SK-N-SH (cell line): ENCODE results near the gene TNFRSF17. TPM values are rescaled to one million over a fixed set of nuclear protein-coding genes. Genes with fewer than 3 reads are reported as not detected.
A peak's percentile ranks its signal among the peaks of the same experiment; 100 is the strongest.

Source experiments
- CTCF ChIA-PET: fragments of 300-600, 350-600 bp; formaldehyde crosslinking; extraction: SDS; loops from one replicate; lab custom pipeline; 2021; lab: Yijun Ruan, JAX
- POLR2A ChIA-PET: fragments of 350-600 bp; sonication (Branson Sonifier 250); formaldehyde crosslinking; extraction: SDS; loops from one replicate; lab custom pipeline; 2020; ENCODE audit warnings: antibody characterized with exemption, inconsistent platforms; lab: Yijun Ruan, JAX
- DNase-seq: peaks from one replicate; pipeline ENCODE4 v3.0.0; 2012
- H2AFZ ChIP-seq: fragments of 200-600 bp; sonication (generic); 2 replicates; pipeline ENCODE4 v1.8.1; 2016; ENCODE audit warnings: antibody characterized with exemption, mild to moderate bottlenecking, low read depth
- H3F3A ChIP-seq: fragments of 200-600 bp; sonication (generic); replicated peaks from 2 replicates; pipeline ENCODE3; 2016; ENCODE audit warnings: antibody characterized with exemption, mild to moderate bottlenecking; ENCODE audit not compliant: insufficient read depth
- H3K27ac ChIP-seq, 2 experiments: fragments of 200-500 bp in 1 of 2; fragments of 200-600 bp in 1 of 2; sonication (Bioruptor generic) in 1 of 2; sonication (generic), shearing (Covaris generic) in 1 of 2; 2 replicates each; pipeline versions ENCODE4 v1.5.1 to v1.6.1; 2014 to 2016; ENCODE audit warnings: low read depth in 2 of 2, inconsistent platforms in 1 of 2, low read length in 1 of 2, mild to moderate bottlenecking in 1 of 2, mixed read lengths in 1 of 2
- H3K27me3 ChIP-seq: fragments of 200-600 bp; sonication (generic), shearing (Covaris generic); 2 replicates; pipeline ENCODE4 v1.6.1; 2016; ENCODE audit warnings: mixed run types; ENCODE audit not compliant: insufficient read depth
- H3K36me3 ChIP-seq, 2 experiments: fragments of 200-500 bp in 1 of 2; fragments of 200-600 bp in 1 of 2; sonication (Bioruptor generic) in 1 of 2; sonication (generic) in 1 of 2; replicated peaks in 1 of 2; 2 replicates each; pipeline versions ENCODE3 to v1.5.1; 2014 to 2016; ENCODE audit warnings: low read length in 1 of 2, mild to moderate bottlenecking in 1 of 2; ENCODE audit not compliant: insufficient read depth in 2 of 2, control insufficient read depth in 1 of 2
- H3K4me1 ChIP-seq, 2 experiments: fragments of 200-500 bp in 1 of 2; fragments of 200-600 bp in 1 of 2; sonication (Bioruptor generic) in 1 of 2; sonication (generic), shearing (Covaris generic) in 1 of 2; 2 replicates each; pipeline versions ENCODE4 v1.5.1 to v1.6.1; 2014 to 2016; ENCODE audit warnings: low read depth in 1 of 2, low read length in 1 of 2, mixed run types in 1 of 2; ENCODE audit not compliant: insufficient read depth in 2 of 2, control insufficient read depth in 1 of 2
- H3K4me2 ChIP-seq: fragments of 200-600 bp; sonication (generic), shearing (Covaris generic); 2 replicates; pipeline ENCODE4 v1.6.1; 2017; ENCODE audit warnings: mixed run types
- H3K4me3 ChIP-seq, 2 experiments: fragments of 200-500 bp in 1 of 2; fragments of 200-600 bp in 1 of 2; sonication (Bioruptor generic) in 1 of 2; sonication (generic), shearing (Covaris generic) in 1 of 2; 2 replicates each; pipeline versions ENCODE4 v1.5.1 to v1.8.1; 2014 to 2016; ENCODE audit warnings: low read depth in 2 of 2, inconsistent platforms in 1 of 2, low read length in 1 of 2, mild to moderate bottlenecking in 1 of 2, mixed read lengths in 1 of 2, moderate library complexity in 1 of 2
- H3K79me2 ChIP-seq: fragments of 200-600 bp; sonication (generic); 2 replicates; pipeline ENCODE4 v1.8.1; 2017; ENCODE audit warnings: mild to moderate bottlenecking; ENCODE audit not compliant: insufficient read depth
- H3K9ac ChIP-seq: fragments of 200-600 bp; sonication (generic); 2 replicates; pipeline ENCODE4 v1.6.1; 2017; ENCODE audit warnings: mixed run types
- H3K9me2 ChIP-seq: fragments of 200-600 bp; sonication (generic); 2 replicates; pipeline ENCODE4 v1.6.1; 2017; ENCODE audit warnings: mixed run types
- H3K9me3 ChIP-seq: fragments of 200-600 bp; sonication (generic); 2 replicates; pipeline ENCODE4 v1.6.1; 2017; ENCODE audit warnings: mixed run types, mild to moderate bottlenecking, moderate library complexity
- H4K20me1 ChIP-seq: fragments of 200-600 bp; sonication (generic); 2 replicates; pipeline ENCODE4 v1.6.1; 2017; ENCODE audit warnings: mild to moderate bottlenecking, mixed run types; ENCODE audit not compliant: insufficient read depth
- CHD2 ChIP-seq: fragments of 150-350 bp; IDR thresholded peaks from 2 replicates; pipeline ENCODE4 v1.6.1; 2018; ENCODE audit warnings: low read length; ENCODE audit not compliant: partially characterized antibody
- MXI1 ChIP-seq: IDR thresholded peaks from 2 replicates; pipeline ENCODE4 v1.6.1; 2012; ENCODE audit warnings: mild to moderate bottlenecking, low read depth, low read length, improper control_type of control experiment
- NRF1 ChIP-seq: IDR thresholded peaks from 2 replicates; pipeline ENCODE4 v1.6.1; 2012; ENCODE audit warnings: low read depth, mild to moderate bottlenecking, low read length
- RFX5 ChIP-seq: IDR thresholded peaks from 2 replicates; pipeline ENCODE4 v1.6.1; 2012; ENCODE audit warnings: mild to moderate bottlenecking, improper control_type of control experiment, low read length
- TAF1 ChIP-seq: IDR thresholded peaks from 2 replicates; pipeline ENCODE4 v1.6.1; 2012; ENCODE audit warnings: low read depth, mild to moderate bottlenecking, low read length, moderate library complexity, borderline replicate concordance
- TCF12 ChIP-seq: IDR thresholded peaks from 2 replicates; pipeline ENCODE4 v1.4.0; 2012
- WGBS: methylation state at CpG from one replicate; pipeline ENCODE4 v1.1.6; 2017; ENCODE audit warnings: low lambda C conversion rate; 5-methylcytosine and 5-hydroxymethylcytosine counted together
- polyA plus RNA-seq, 3 experiments: library from polyadenylated mRNA; depleted of rRNA; stranded (reverse); fragments of >200 nt; gene quantifications; 2 replicates each; pipeline ENCODE4 v1.2.3, GENCODE V29; 2012
- TF ChIP-seq, protein P1 (sequence below): IDR thresholded peaks from 2 replicates; pipeline ENCODE4 v1.4.0; 2012; ENCODE audit warnings: low read depth, borderline replicate concordance
- TF ChIP-seq, protein P2 (sequence below): IDR thresholded peaks from 2 replicates; pipeline ENCODE4; 2012
- TF ChIP-seq, protein P3 (sequence below): fragments of 150-350 bp; IDR thresholded peaks from 2 replicates; pipeline ENCODE4 v1.6.1; 2016; ENCODE audit warnings: mild to moderate bottlenecking, low read depth, low read length
- TF ChIP-seq, protein P4 (sequence below): IDR thresholded peaks from 2 replicates; pipeline ENCODE4 v1.4.0; 2012; ENCODE audit warnings: low read depth, borderline replicate concordance

TNFRSF17 gene
- polyA plus RNA-seq, 1 of the 3 experiments (the other 2 are of a cell fraction) = not detected

DNA sequence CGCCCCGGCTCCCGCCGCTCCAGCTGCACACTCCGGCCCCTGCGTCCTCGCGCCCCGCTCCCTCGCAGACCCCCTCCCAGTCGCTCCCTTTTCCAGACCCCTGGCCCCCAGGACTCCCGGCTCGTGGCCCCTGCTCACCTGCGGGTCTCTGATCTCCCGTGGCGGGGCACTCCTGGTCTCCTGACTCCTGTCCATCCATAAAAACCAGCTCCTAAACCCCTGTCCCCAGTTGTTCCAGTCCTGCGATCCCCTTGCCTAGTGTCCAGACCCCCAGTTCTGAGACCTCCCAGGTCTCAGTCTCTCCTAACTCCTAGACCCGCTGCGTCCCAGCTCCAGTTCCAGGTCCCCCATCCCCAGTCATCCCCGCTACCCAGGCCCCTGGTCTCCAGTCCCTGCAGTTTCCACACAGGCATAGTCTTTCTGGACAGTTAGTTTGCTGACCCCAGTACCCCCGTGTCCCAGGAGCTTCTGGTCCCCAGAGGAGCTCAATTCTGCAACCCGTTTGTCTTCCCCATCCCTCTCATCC lies 11.9 kb downstream of the TNFRSF17 start:
- POLR2A ChIA-PET = interaction anchor here (0.6 to 1.3 kb wide), 10 partner anchors 9 to 120 kb away, joined by 3 to 8 read pairs (median 4); partner anchors contain the start of gene GSPT1
- H3K27me3 ChIP-seq = no peaks in the 10 kb centered on the region
- peak overlapping the region; percentile 91 for H2AFZ ChIP-seq
- TF ChIP-seq RFX5 (no peak), TAF1 (no peak), MXI1 (no peak), CHD2 (no peak), TCF12 (no peak), NRF1 (no peak)
- TF ChIP-seq, protein P1, sequence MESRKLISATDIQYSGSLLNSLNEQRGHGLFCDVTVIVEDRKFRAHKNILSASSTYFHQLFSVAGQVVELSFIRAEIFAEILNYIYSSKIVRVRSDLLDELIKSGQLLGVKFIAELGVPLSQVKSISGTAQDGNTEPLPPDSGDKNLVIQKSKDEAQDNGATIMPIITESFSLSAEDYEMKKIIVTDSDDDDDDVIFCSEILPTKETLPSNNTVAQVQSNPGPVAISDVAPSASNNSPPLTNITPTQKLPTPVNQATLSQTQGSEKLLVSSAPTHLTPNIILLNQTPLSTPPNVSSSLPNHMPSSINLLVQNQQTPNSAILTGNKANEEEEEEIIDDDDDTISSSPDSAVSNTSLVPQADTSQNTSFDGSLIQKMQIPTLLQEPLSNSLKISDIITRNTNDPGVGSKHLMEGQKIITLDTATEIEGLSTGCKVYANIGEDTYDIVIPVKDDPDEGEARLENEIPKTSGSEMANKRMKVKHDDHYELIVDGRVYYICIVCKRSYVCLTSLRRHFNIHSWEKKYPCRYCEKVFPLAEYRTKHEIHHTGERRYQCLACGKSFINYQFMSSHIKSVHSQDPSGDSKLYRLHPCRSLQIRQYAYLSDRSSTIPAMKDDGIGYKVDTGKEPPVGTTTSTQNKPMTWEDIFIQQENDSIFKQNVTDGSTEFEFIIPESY = no peak
- TF ChIP-seq, protein P2, sequence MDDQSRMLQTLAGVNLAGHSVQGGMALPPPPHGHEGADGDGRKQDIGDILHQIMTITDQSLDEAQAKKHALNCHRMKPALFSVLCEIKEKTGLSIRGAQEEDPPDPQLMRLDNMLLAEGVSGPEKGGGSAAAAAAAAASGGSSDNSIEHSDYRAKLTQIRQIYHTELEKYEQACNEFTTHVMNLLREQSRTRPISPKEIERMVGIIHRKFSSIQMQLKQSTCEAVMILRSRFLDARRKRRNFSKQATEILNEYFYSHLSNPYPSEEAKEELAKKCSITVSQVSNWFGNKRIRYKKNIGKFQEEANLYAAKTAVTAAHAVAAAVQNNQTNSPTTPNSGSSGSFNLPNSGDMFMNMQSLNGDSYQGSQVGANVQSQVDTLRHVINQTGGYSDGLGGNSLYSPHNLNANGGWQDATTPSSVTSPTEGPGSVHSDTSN = no peak
- TF ChIP-seq, protein P3, sequence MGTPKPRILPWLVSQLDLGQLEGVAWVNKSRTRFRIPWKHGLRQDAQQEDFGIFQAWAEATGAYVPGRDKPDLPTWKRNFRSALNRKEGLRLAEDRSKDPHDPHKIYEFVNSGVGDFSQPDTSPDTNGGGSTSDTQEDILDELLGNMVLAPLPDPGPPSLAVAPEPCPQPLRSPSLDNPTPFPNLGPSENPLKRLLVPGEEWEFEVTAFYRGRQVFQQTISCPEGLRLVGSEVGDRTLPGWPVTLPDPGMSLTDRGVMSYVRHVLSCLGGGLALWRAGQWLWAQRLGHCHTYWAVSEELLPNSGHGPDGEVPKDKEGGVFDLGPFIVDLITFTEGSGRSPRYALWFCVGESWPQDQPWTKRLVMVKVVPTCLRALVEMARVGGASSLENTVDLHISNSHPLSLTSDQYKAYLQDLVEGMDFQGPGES = no peak
- TF ChIP-seq, protein P4, sequence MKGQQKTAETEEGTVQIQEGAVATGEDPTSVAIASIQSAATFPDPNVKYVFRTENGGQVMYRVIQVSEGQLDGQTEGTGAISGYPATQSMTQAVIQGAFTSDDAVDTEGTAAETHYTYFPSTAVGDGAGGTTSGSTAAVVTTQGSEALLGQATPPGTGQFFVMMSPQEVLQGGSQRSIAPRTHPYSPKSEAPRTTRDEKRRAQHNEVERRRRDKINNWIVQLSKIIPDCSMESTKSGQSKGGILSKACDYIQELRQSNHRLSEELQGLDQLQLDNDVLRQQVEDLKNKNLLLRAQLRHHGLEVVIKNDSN = no peak
- H4K20me1 ChIP-seq = no peaks in the 10 kb centered on the region
- H3K4me1 ChIP-seq = peaks cover 0 to 9% of the 10 kb centered on the region in 2 experiments; a peak in 1 of 4 replicates
- H3K36me3 ChIP-seq = peaks cover 0 to 6% of the 10 kb centered on the region in 2 experiments
- H3K9me3 ChIP-seq = no peaks in the 10 kb centered on the region
- peaks cover 7% of the 10 kb centered on the region for H3F3A ChIP-seq
- H3K9ac ChIP-seq = peak overlapping the region; percentile 90
- peaks cover 63% of the 10 kb centered on the region for H3K79me2 ChIP-seq
- WGBS = 0% methylated on average over 11 of the region's 22 CpGs
- H3K4me2 ChIP-seq = peak overlapping the region; percentile 84
- peak overlapping the region; percentile 61 to 84 for H3K4me3 ChIP-seq
- peak; percentile 52 for DNase-seq
- no peaks in the 10 kb centered on the region for H3K9me2 ChIP-seq
- H3K27ac ChIP-seq = peak overlapping the region; percentile 31 to 88; a peak in 3 of 4 replicates
- CTCF ChIA-PET = interaction anchor here (0.7 to 3.9 kb wide), 8 partner anchors 9 to 600 kb away, joined by 3 to 24 read pairs (median 4); no protein-coding TSS in a partner anchor
